HAP-1 (cell line): ENCODE measurements around the gene SLC35A3.

Experiments used
- DNase-seq, 2 experiments: peaks; one replicate each; pipeline ENCODE4 v3.0.0-alpha.2; 2016 to 2020; ENCODE audit warnings: low spot score in 2 of 2
- H3K27me3 ChIP-seq: fragments of 250-450 bp; sonication (Bioruptor Pico); 2 replicates; pipeline ENCODE4 v1.5.1; 2020; ENCODE audit warnings: low read depth, mild to moderate bottlenecking, moderate library complexity
- H3K36me3 ChIP-seq: fragments of 250-450 bp; sonication (Bioruptor Pico); replicated peaks from 2 replicates; pipeline ENCODE4 v1.5.1; 2020; ENCODE audit warnings: mild to moderate bottlenecking
- H3K4me1 ChIP-seq: fragments of 250-450 bp; sonication (Bioruptor Pico); 2 replicates; pipeline ENCODE4 v1.5.1; 2020; ENCODE audit warnings: mild to moderate bottlenecking
- H3K4me3 ChIP-seq: fragments of 250-450 bp; sonication (Bioruptor Pico); 2 replicates; pipeline ENCODE4 v1.5.1; 2020; ENCODE audit warnings: mild to moderate bottlenecking, moderate library complexity
- H3K9me3 ChIP-seq: fragments of 250-450 bp; sonication (Bioruptor Pico); 2 replicates; pipeline ENCODE4 v1.5.1; 2020; ENCODE audit warnings: mild to moderate bottlenecking, moderate library complexity
- in situ Hi-C: fragments of 300-500 bp; cut with MboI; formaldehyde crosslinking; loops from 3 replicates; pipeline ENCODE4 v1.14.3; 2020; ENCODE audit warnings: low sequenced_read_pairs, inconsistent platforms, mixed read lengths

Gene SLC35A3

GRCh38 chr1:100080331-100080730 lies 110.5 kb downstream of the SLC35A3 start:
- peaks cover 59% of the 10 kb centered on the region for H3K36me3 ChIP-seq
- H3K27me3 ChIP-seq, result no peaks in the 10 kb centered on the region
- no peaks in the 10 kb centered on the region for H3K9me3 ChIP-seq
- no peak overlapping the region for H3K4me3 ChIP-seq
- no peak for DNase-seq
- peaks cover 27% of the 10 kb centered on the region for H3K4me1 ChIP-seq
- in situ Hi-C loops, result no loop called here
